GM23338 (cell line): ENCODE measurements around the gene ZBTB44.

ENCODE experiments used
- CREB1 ChIP-seq: fragments of 250-450 bp; sonication (Bioruptor Pico); IDR thresholded peaks from 2 replicates; pipeline ENCODE4 v1.5.0; 2020; ENCODE audit warnings: low read depth, mild to moderate bottlenecking, moderate library complexity
- TF ChIP-seq, protein P1 (sequence below), 2 experiments: fragments of 200-600 bp in 1 of 2; sonication (generic) in 1 of 2; conservative IDR thresholded peaks; 2 replicates each; pipeline versions ENCODE4 v1.5.1 to v1.6.1; 2016 to 2017; ENCODE audit warnings: antibody characterized with exemption in 2 of 2, low read depth in 2 of 2, mild to moderate bottlenecking in 2 of 2, moderate library complexity in 1 of 2

DNA sequence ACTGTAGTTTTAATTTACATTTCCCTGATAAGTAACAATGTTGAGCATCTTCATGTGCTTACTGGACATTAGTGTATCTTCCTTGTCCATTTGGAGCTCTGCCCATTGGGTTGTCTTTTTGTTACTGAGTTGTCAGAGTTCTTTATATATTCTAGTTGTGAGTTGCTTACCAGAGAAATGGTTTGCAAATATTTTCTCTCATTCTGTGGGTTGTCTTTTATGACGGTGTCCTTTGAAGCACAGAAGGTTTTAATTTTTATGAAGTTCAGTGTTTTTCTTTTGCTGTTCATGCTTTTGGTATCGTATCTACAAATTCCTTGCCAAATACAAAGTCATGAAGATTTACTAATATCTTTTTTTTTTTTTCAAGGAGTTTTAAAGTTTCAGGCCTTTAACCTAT is 42.4 kb downstream of the ZBTB44 start:
- TF ChIP-seq, protein P1, sequence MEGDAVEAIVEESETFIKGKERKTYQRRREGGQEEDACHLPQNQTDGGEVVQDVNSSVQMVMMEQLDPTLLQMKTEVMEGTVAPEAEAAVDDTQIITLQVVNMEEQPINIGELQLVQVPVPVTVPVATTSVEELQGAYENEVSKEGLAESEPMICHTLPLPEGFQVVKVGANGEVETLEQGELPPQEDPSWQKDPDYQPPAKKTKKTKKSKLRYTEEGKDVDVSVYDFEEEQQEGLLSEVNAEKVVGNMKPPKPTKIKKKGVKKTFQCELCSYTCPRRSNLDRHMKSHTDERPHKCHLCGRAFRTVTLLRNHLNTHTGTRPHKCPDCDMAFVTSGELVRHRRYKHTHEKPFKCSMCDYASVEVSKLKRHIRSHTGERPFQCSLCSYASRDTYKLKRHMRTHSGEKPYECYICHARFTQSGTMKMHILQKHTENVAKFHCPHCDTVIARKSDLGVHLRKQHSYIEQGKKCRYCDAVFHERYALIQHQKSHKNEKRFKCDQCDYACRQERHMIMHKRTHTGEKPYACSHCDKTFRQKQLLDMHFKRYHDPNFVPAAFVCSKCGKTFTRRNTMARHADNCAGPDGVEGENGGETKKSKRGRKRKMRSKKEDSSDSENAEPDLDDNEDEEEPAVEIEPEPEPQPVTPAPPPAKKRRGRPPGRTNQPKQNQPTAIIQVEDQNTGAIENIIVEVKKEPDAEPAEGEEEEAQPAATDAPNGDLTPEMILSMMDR (conservative IDR thresholded peaks at IDR 0.05; ENCODE audit: low read depth in 2 of 2) = no peak
- no peak for TF ChIP-seq CREB1 (CRISPR knock-in tag)
